ENCODE data around the gene SEC14L5. TPM values are rescaled to one million over a fixed set of nuclear protein-coding genes. Genes with fewer than 3 reads are reported as not detected.
A peak's percentile ranks its signal among the peaks of the same experiment; 100 is the strongest.
"Not testable (repeated sequence)": the region's sequence is repeated elsewhere in the genome, so short reads cannot be mapped to it uniquely, and the experiment has no call there.

Gene SEC14L5
- total RNA-seq, 1 donor from 2014 or later: 0.41 TPM

- peak overlapping the region; percentile 57 for H3K4me3 ChIP-seq
- no peaks in the 10 kb centered on the region for H3K36me3 ChIP-seq
- no peak for TF ChIP-seq CTCF (IDR thresholded peaks at IDR 0.05)
- peaks cover 22% of the 10 kb centered on the region for H3K4me1 ChIP-seq
- ATAC-seq: no peak
- H3K9me3 ChIP-seq: no peaks in the 10 kb centered on the region
- DNase-seq: no peak
- peaks cover 13% of the 10 kb centered on the region for H3K27me3 ChIP-seq (ENCODE audit: low read depth)
- intact Hi-C loops (cut with DNase I): no loop called here
- no peak overlapping the region for H3K27ac ChIP-seq
Observed at GRCh38 chr16:4958510-4959438, 644 bp downstream of the SEC14L5 start.

- H3K4me3 ChIP-seq: no peak overlapping the region
- H3K36me3 ChIP-seq: no peaks in the 10 kb centered on the region
- H3K9me3 ChIP-seq: no peaks in the 10 kb centered on the region
- ATAC-seq: no peak
- no peak for DNase-seq
- no peak for TF ChIP-seq CTCF (IDR thresholded peaks at IDR 0.05)
- peaks cover 13% of the 10 kb centered on the region for H3K27me3 ChIP-seq (ENCODE audit: low read depth)
- peaks cover 20% of the 10 kb centered on the region for H3K4me1 ChIP-seq
- intact Hi-C loops (cut with DNase I): no loop called here
- H3K27ac ChIP-seq: no peak overlapping the region
Observed at GRCh38 chr16:4960579-4960978, 2.4 kb downstream of the SEC14L5 start.

- ATAC-seq: no peak
- Histone ChIP-seq H3K4me3 (no peak overlapping the region), H3K4me1 (peaks cover 7% of the 10 kb centered on the region), H3K27me3 (ENCODE audit: low read depth) (peaks cover 13% of the 10 kb centered on the region), H3K27ac (no peak overlapping the region), H3K36me3 (no peaks in the 10 kb centered on the region), H3K9me3 (no peaks in the 10 kb centered on the region)
- intact Hi-C loops (cut with DNase I): no loop called here
- TF ChIP-seq CTCF (IDR thresholded peaks at IDR 0.05): no peak
- no peak for DNase-seq
Observed at GRCh38 chr16:4962716-4963115, 4.6 kb downstream of the SEC14L5 start.

- H3K36me3 ChIP-seq; H3K4me1 ChIP-seq; H3K4me3 ChIP-seq; DNase-seq; H3K9me3 ChIP-seq; ATAC-seq; H3K27ac ChIP-seq; intact Hi-C loops (cut with DNase I): not testable (repeated sequence)
- H3K27me3 ChIP-seq (ENCODE audit: low read depth): peaks cover 13% of the 10 kb centered on the region
Observed at GRCh38 chr16:4963527-4963926, 5.4 kb downstream of the SEC14L5 start.

GRCh38 chr16:4966736-4967453 is 8.8 kb downstream of the SEC14L5 start:
- ATAC-seq: no peak

GRCh38 chr16:4968278-4968677 is 10.1 kb downstream of the SEC14L5 start:
- intact Hi-C loops (cut with DNase I); H3K9me3 ChIP-seq; H3K27ac ChIP-seq; H3K4me1 ChIP-seq; H3K27me3 ChIP-seq (ENCODE audit: low read depth); H3K4me3 ChIP-seq; ATAC-seq; H3K36me3 ChIP-seq: not testable (repeated sequence)
- peak; percentile 20 for DNase-seq

More at GRCh38 chr16:4966736-4967453, 8.8 kb downstream of the SEC14L5 start:
- Histone ChIP-seq H3K4me1 (no peaks in the 10 kb centered on the region), H3K4me3 (no peak overlapping the region), H3K36me3 (no peaks in the 10 kb centered on the region), H3K27ac (no peak overlapping the region), H3K27me3 (ENCODE audit: low read depth) (peaks cover 3% of the 10 kb centered on the region), H3K9me3 (no peaks in the 10 kb centered on the region)
- DNase-seq: peak; percentile 10
- no peak for TF ChIP-seq CTCF (IDR thresholded peaks at IDR 0.05)
- intact Hi-C loops (cut with DNase I): no loop called here
